ENCODE measurements around the gene DPP6. TPM values are rescaled to one million over a fixed set of nuclear protein-coding genes. Genes with fewer than 3 reads are reported as not detected.

Gene DPP6
- total and polyA plus RNA-seq, 9 of the 15 experiments (the other 6 are each of a cell fraction or from before 2014, with no cell fraction given) = not detected

- no peak for ATAC-seq
- BruUV-seq (replicated peaks) = no TSS peak
- TF ChIP-seq ZNF431 (CRISPR knock-in tag; IDR thresholded peaks at IDR 0.05) (no peak), YBX1 (IDR thresholded peaks at IDR 0.05) (no peak), CBFB (CRISPR knock-in tag; IDR thresholded peaks at IDR 0.05) (no peak), GATAD2A (IDR thresholded peaks at IDR 0.05) (no peak), NCOA6 (IDR thresholded peaks at IDR 0.05) (no peak), SMAD4 (CRISPR knock-in tag; conservative IDR thresholded peaks at IDR 0.05) (no peak), CAMTA2 (CRISPR knock-in tag; conservative IDR thresholded peaks at IDR 0.05) (no peak), MEF2A (IDR thresholded peaks at IDR 0.05; ENCODE audit: control insufficient read depth, low read depth, low read length) (no peak), CHCHD3 (CRISPR knock-in tag; IDR thresholded peaks at IDR 0.05) (no peak), NRF1 (conservative IDR thresholded peaks at IDR 0.05 in 1 of 2, IDR thresholded peaks at IDR 0.05 in 1 of 2) (no peak), HMGXB4 (CRISPR knock-in tag; IDR thresholded peaks at IDR 0.05) (no peak)
- Histone ChIP-seq H3K79me2 (ENCODE audit: control insufficient read depth, insufficient read depth, low read length) (no peaks in the 10 kb centered on the region), H3K9me1 (ENCODE audit: control insufficient read depth, insufficient read depth, low read length) (no peaks in the 10 kb centered on the region), H3K4me2 (ENCODE audit: insufficient read depth, low read length) (no peak overlapping the region), H3K27ac (ENCODE audit: extremely low read depth, low read depth, low read length) (no peak overlapping the region), H3K9ac (ENCODE audit: insufficient read depth in 1 of 2, low read depth in 2 of 2, low read length in 2 of 2) (no peak overlapping the region), H4K20me1 (replicated peaks; ENCODE audit: control insufficient read depth, insufficient read depth, low read length) (0 out of 2 replicates have a peak, but pooled peaks cover 3% of the 10 kb centered on the region), H2AFZ (ENCODE audit: low read depth, low read length) (no peak overlapping the region), H3K36me3 (ENCODE audit: control insufficient read depth, insufficient read depth, low read length) (no peaks in the 10 kb centered on the region), H3K27me3 (ENCODE audit: control insufficient read depth in 2 of 2, insufficient read depth in 2 of 2, low read length in 2 of 2) (peaks cover 62 to 97% of the 10 kb centered on the region in 2 experiments), H3K9me3 (replicated peaks; ENCODE audit: control insufficient read depth, insufficient read depth, low read depth, low read length) (no peaks in the 10 kb centered on the region), H3K4me1 (replicated peaks in 1 of 2; ENCODE audit: control insufficient read depth in 2 of 2, insufficient read depth in 2 of 2, low read length in 2 of 2) (peaks cover 0 to 6% of the 10 kb centered on the region in 2 experiments; a peak in 1 of 5 replicates), H3K4me3 (no peak overlapping the region)
- WGBS (ENCODE audit: insufficient coverage, low coverage, missing lambda C conversion rate) = under 1% methylated on average over 6 of the region's 6 CpGs
- in situ Hi-C loops (cut with MboI) = no loop called here
- FAIRE-seq = no peak
- POLR2A ChIA-PET = no interaction called here
- CTCF ChIA-PET (ENCODE audit: low intra/inter-chr PET ratio) = no interaction called here
- intact Hi-C loops (cut with micrococcal nuclease) = no loop called here
- DNase-seq (ENCODE audit: extremely low read depth in 1 of 4, low spot score in 3 of 4) = no peak
These were observed 850.4 kb downstream of the DPP6 start for GRCh38 chr7:154902600-154903082.
